Hepatocyte (in vitro differentiated cells): ENCODE data around the gene CKB. TPM values are rescaled to one million over a fixed set of nuclear protein-coding genes. Genes with fewer than 3 reads are reported as not detected.

ENCODE experiments used
- DNase-seq: peaks from one replicate; pipeline ENCODE4 v3.0.0-alpha.2; 2016; ENCODE audit warnings: low spot score
- H2AFZ ChIP-seq: fragments of 200-600 bp; sonication (generic); 2 replicates; pipeline ENCODE4 v1.6.0; 2016; ENCODE audit warnings: antibody characterized with exemption, mild to moderate bottlenecking
- H3K27ac ChIP-seq: fragments of 200-600 bp; sonication (generic); 2 replicates; pipeline ENCODE4 v1.5.1; 2016; ENCODE audit warnings: mild to moderate bottlenecking
- H3K27me3 ChIP-seq: fragments of 200-600 bp; sonication (generic); 2 replicates; pipeline ENCODE4 v1.6.1; 2016
- H3K36me3 ChIP-seq: fragments of 200-600 bp; sonication (generic); replicated peaks from 2 replicates; pipeline ENCODE4 v1.5.1; 2016; ENCODE audit warnings: low read depth; ENCODE audit not compliant: insufficient read depth
- H3K4me1 ChIP-seq: fragments of 200-600 bp; sonication (generic); 2 replicates; pipeline ENCODE4 v1.5.1; 2016; ENCODE audit warnings: mild to moderate bottlenecking, moderate library complexity; ENCODE audit not compliant: insufficient read depth
- H3K4me2 ChIP-seq: fragments of 200-600 bp; sonication (generic); 2 replicates; pipeline ENCODE4 v1.6.0; 2016
- H3K4me3 ChIP-seq: fragments of 200-600 bp; sonication (generic); 2 replicates; pipeline ENCODE4 v1.5.1; 2016; ENCODE audit warnings: mild to moderate bottlenecking
- H3K79me2 ChIP-seq: fragments of 200-600 bp; sonication (generic); 2 replicates; pipeline ENCODE4 v1.6.0; 2017; ENCODE audit warnings: mild to moderate bottlenecking
- H3K9me2 ChIP-seq: fragments of 200-600 bp; sonication (generic); replicated peaks from 2 replicates; pipeline ENCODE4 v1.6.0; 2017; ENCODE audit warnings: mild to moderate bottlenecking; ENCODE audit not compliant: insufficient read depth
- H3K9me3 ChIP-seq: fragments of 200-600 bp; sonication (generic); 2 replicates; pipeline ENCODE4 v1.5.1; 2016; ENCODE audit warnings: low read depth, mild to moderate bottlenecking
- H4K20me1 ChIP-seq: fragments of 200-600 bp; sonication (generic); 2 replicates; pipeline ENCODE4 v1.6.0; 2016; ENCODE audit warnings: mild to moderate bottlenecking; ENCODE audit not compliant: insufficient read depth, poor library complexity, severe bottlenecking
- CTCF ChIP-seq: fragments of 200-600 bp; sonication (generic); IDR thresholded peaks from 2 replicates; pipeline ENCODE4 v1.5.1; 2016; ENCODE audit warnings: antibody characterized with exemption, mild to moderate bottlenecking; ENCODE audit not compliant: poor library complexity
- EZH2 ChIP-seq: fragments of 200-600 bp; sonication (generic); IDR thresholded peaks from 2 replicates; pipeline ENCODE4 v1.6.1; 2016; ENCODE audit warnings: antibody characterized with exemption, mild to moderate bottlenecking, borderline replicate concordance
- EZH2phosphoT487 ChIP-seq: fragments of 200-600 bp; sonication (generic); IDR thresholded peaks from one replicate; pipeline ENCODE4 v1.6.1; 2018; ENCODE audit warnings: antibody characterized with exemption, mild to moderate bottlenecking, low read depth, moderate library complexity; ENCODE audit not compliant: unreplicated experiment, severe bottlenecking
- WGBS: methylation state at CpG from one replicate; pipeline ENCODE4 v1.1.6; 2016; ENCODE audit warnings: low lambda C conversion rate; ENCODE audit errors: missing lambda C conversion rate; 5-methylcytosine and 5-hydroxymethylcytosine counted together
- polyA plus RNA-seq: library from polyadenylated mRNA; unstranded; fragments of >200 nt; fragmentation: Nextera tagmentation; extraction: Ambion mirVana; gene quantifications from 2 replicates; pipeline ENCODE4 v1.2.1, GENCODE V29; 2016
- total RNA-seq: library from RNA; depleted of rRNA; stranded (reverse); fragments of >200 nt; gene quantifications from 2 replicates; pipeline ENCODE4 v1.2.3, GENCODE V29; 2014

CKB gene
- total and polyA plus RNA-seq, 2 experiments from 2014 or later, result 682 to 2,829 TPM

- H3K36me3 ChIP-seq, result no peaks in the 10 kb centered on the region
- H3K9me3 ChIP-seq, result no peaks in the 10 kb centered on the region
- H3K27ac ChIP-seq, result peak overlapping the region; percentile 82
- no peaks in the 10 kb centered on the region for H3K79me2 ChIP-seq
- H3K4me1 ChIP-seq, result peaks cover 34% of the 10 kb centered on the region
- H2AFZ ChIP-seq, result peak overlapping the region; percentile 40
- no peak for DNase-seq
- no peak overlapping the region for H3K4me3 ChIP-seq
- 73% methylated on average over 32 of the region's 33 CpGs for WGBS
- H3K4me2 ChIP-seq, result peak overlapping the region; percentile 72
- H4K20me1 ChIP-seq, result no peaks in the 10 kb centered on the region
- no peak for TF ChIP-seq EZH2phosphoT487
- TF ChIP-seq CTCF, result no peak
- no peak for TF ChIP-seq EZH2
- no peaks in the 10 kb centered on the region for H3K9me2 ChIP-seq
- no peaks in the 10 kb centered on the region for H3K27me3 ChIP-seq
Observed at GRCh38 chr14:103541709-103542604, 19.3 kb upstream of the CKB start.

- no peaks in the 10 kb centered on the region for H4K20me1 ChIP-seq
- WGBS, result 72% methylated on average over 16 of the region's 17 CpGs
- H3K79me2 ChIP-seq, result no peaks in the 10 kb centered on the region
- peak overlapping the region; percentile 64 for H3K4me2 ChIP-seq
- no peak overlapping the region for H2AFZ ChIP-seq
- TF ChIP-seq EZH2 (no peak), CTCF (no peak), EZH2phosphoT487 (no peak)
- H3K27me3 ChIP-seq, result no peaks in the 10 kb centered on the region
- peaks cover 34% of the 10 kb centered on the region for H3K4me1 ChIP-seq
- no peaks in the 10 kb centered on the region for H3K9me3 ChIP-seq
- no peak for DNase-seq
- H3K27ac ChIP-seq, result peak overlapping the region; percentile 82
- H3K4me3 ChIP-seq, result no peak overlapping the region
- no peaks in the 10 kb centered on the region for H3K9me2 ChIP-seq
- H3K36me3 ChIP-seq, result no peaks in the 10 kb centered on the region
Observed at GRCh38 chr14:103540821-103541708, 18.4 kb upstream of the CKB start.

- H2AFZ ChIP-seq, result no peak overlapping the region
- H3K4me1 ChIP-seq, result peaks cover 34% of the 10 kb centered on the region
- H3K4me3 ChIP-seq, result no peak overlapping the region
- 81% methylated on average over 22 of the region's 28 CpGs for WGBS
- H3K9me3 ChIP-seq, result no peaks in the 10 kb centered on the region
- H3K36me3 ChIP-seq, result no peaks in the 10 kb centered on the region
- no peak overlapping the region for H3K27ac ChIP-seq
- H3K9me2 ChIP-seq, result no peaks in the 10 kb centered on the region
- TF ChIP-seq EZH2, result no peak
- TF ChIP-seq EZH2phosphoT487, result no peak
- no peak for TF ChIP-seq CTCF
- H3K27me3 ChIP-seq, result no peaks in the 10 kb centered on the region
- H3K4me2 ChIP-seq, result no peak overlapping the region
- DNase-seq, result no peak
- no peaks in the 10 kb centered on the region for H3K79me2 ChIP-seq
- H4K20me1 ChIP-seq, result no peaks in the 10 kb centered on the region
Observed at GRCh38 chr14:103539056-103539825, 16.6 kb upstream of the CKB start.
